Measurements from ENCODE around the gene ZNF154. TPM values are rescaled to one million over a fixed set of nuclear protein-coding genes. Genes with fewer than 3 reads are reported as not detected.
A peak's percentile ranks its signal among the peaks of the same experiment; 100 is the strongest.

Gene ZNF154
- total RNA-seq (2014; rRNA removed; shearing (Covaris generic)) (2.0 and 2.2 TPM in 2 replicates), polyA plus RNA-seq (2016; fragmentation: Nextera tagmentation; extraction: Ambion mirVana) (2.0 and 2.6 TPM in 2 replicates)

- H3K27ac ChIP-seq, result peak within 1 kb of the TSS; percentile 55
- no peaks in the 10 kb centered on the region for H3K9me2 ChIP-seq (ENCODE audit: insufficient read depth)
- H3K27me3 ChIP-seq (replicated peaks; ENCODE audit: insufficient read depth), result no peaks in the 10 kb centered on the region
- peaks cover 46% of the 10 kb centered on the region for H3K79me2 ChIP-seq (ENCODE audit: insufficient read depth)
- in situ Hi-C loops (cut with MboI), result no loop called here
- WGBS, 2 experiments (ENCODE audit: low coverage in 1 of 2, low lambda C conversion rate in 2 of 2, missing lambda C conversion rate in 2 of 2), result 3 to 4% methylated on average over 53 of the region's 53 CpGs
- DNase-seq, result peak; percentile 88
- H4K20me1 ChIP-seq (ENCODE audit: insufficient read depth), result no peaks in the 10 kb centered on the region
- peaks cover 8% of the 10 kb centered on the region; the same call in 1 of the 2 replicates for H3F3A ChIP-seq (ENCODE audit: insufficient read depth)
- H3K36me3 ChIP-seq (ENCODE audit: low read depth), result no peaks in the 10 kb centered on the region
- H2AFZ ChIP-seq, result peak within 1 kb of the TSS; percentile 92
- TF ChIP-seq EZH2 (IDR thresholded peaks at IDR 0.05; ENCODE audit: insufficient read depth, poor library complexity, severe bottlenecking) (no peak), EZH2phosphoT487 (IDR thresholded peaks at IDR 0.05; ENCODE audit: insufficient read depth, low read depth) (no peak)
- peaks cover 10% of the 10 kb centered on the region; the same call in 1 of the 2 replicates for H3K4me1 ChIP-seq (ENCODE audit: insufficient read depth)
- peak within 1 kb of the TSS; percentile 89 for H3K9ac ChIP-seq
- peak within 1 kb of the TSS; percentile 78 for H3K4me2 ChIP-seq (ENCODE audit: unreplicated experiment)
- H3K9me3 ChIP-seq (ENCODE audit: low read depth), result no peaks in the 10 kb centered on the region
- H3K4me3 ChIP-seq, result peak within 1 kb of the TSS; percentile 85
Observed at GRCh38 chr19:57708641-57709361, at the start of gene ZNF154. TSS of gene ZNF154 (minus strand) at chr19:57709204. CDS start at chr19:57708971, 233 bp downstream.

GRCh38 chr19:57757941-57758340, 48.9 kb upstream of the ZNF154 start:
- Histone ChIP-seq H2AFZ (no peak overlapping the region), H3K9me2 (ENCODE audit: insufficient read depth) (no peaks in the 10 kb centered on the region), H3K4me3 (no peak overlapping the region), H3K4me2 (ENCODE audit: unreplicated experiment) (no peak overlapping the region), H3K36me3 (ENCODE audit: low read depth) (peaks cover 41% of the 10 kb centered on the region), H3K9ac (no peak overlapping the region), H3K27me3 (replicated peaks; ENCODE audit: insufficient read depth) (no peaks in the 10 kb centered on the region), H4K20me1 (ENCODE audit: insufficient read depth) (no peaks in the 10 kb centered on the region), H3K4me1 (ENCODE audit: insufficient read depth) (no peaks in the 10 kb centered on the region), H3K9me3 (ENCODE audit: low read depth) (no peaks in the 10 kb centered on the region), H3K79me2 (ENCODE audit: insufficient read depth) (peaks cover 34% of the 10 kb centered on the region), H3K27ac (no peak overlapping the region), H3F3A (ENCODE audit: insufficient read depth) (no peaks in the 10 kb centered on the region)
- TF ChIP-seq EZH2phosphoT487 (IDR thresholded peaks at IDR 0.05; ENCODE audit: insufficient read depth, low read depth) (no peak), EZH2 (IDR thresholded peaks at IDR 0.05; ENCODE audit: insufficient read depth, poor library complexity, severe bottlenecking) (no peak)
- DNase-seq, result no peak
- 79 to 88% methylated on average over 2 of the region's 2 CpGs for WGBS, 2 experiments (ENCODE audit: low coverage in 1 of 2, low lambda C conversion rate in 2 of 2, missing lambda C conversion rate in 2 of 2)
- in situ Hi-C loops (cut with MboI), result no loop called here

GRCh38 chr19:57755031-57755430, 46.0 kb upstream of the ZNF154 start:
- Histone ChIP-seq H3K36me3 (ENCODE audit: low read depth) (peaks cover 57% of the 10 kb centered on the region), H3K27me3 (replicated peaks; ENCODE audit: insufficient read depth) (no peaks in the 10 kb centered on the region), H3K9me3 (ENCODE audit: low read depth) (no peaks in the 10 kb centered on the region), H3K4me3 (no peak overlapping the region), H3F3A (ENCODE audit: insufficient read depth) (no peaks in the 10 kb centered on the region), H3K9me2 (ENCODE audit: insufficient read depth) (no peaks in the 10 kb centered on the region), H3K79me2 (ENCODE audit: insufficient read depth) (peaks cover 62% of the 10 kb centered on the region), H3K4me2 (ENCODE audit: unreplicated experiment) (no peak overlapping the region), H3K9ac (no peak overlapping the region), H3K4me1 (ENCODE audit: insufficient read depth) (0 out of 2 replicates have a peak, but pooled peaks cover 6% of the 10 kb centered on the region), H2AFZ (no peak overlapping the region), H3K27ac (no peak overlapping the region), H4K20me1 (ENCODE audit: insufficient read depth) (peaks cover 4% of the 10 kb centered on the region; the same call in 1 of the 2 replicates)
- no peak for DNase-seq
- TF ChIP-seq EZH2 (IDR thresholded peaks at IDR 0.05; ENCODE audit: insufficient read depth, poor library complexity, severe bottlenecking), result no peak
- no peak for TF ChIP-seq EZH2phosphoT487 (IDR thresholded peaks at IDR 0.05; ENCODE audit: insufficient read depth, low read depth)
- in situ Hi-C loops (cut with MboI), result no loop called here
- 99% methylated on average over 4 of the region's 4 CpGs for WGBS, 2 experiments (ENCODE audit: low coverage in 1 of 2, low lambda C conversion rate in 2 of 2, missing lambda C conversion rate in 2 of 2)

DNA sequence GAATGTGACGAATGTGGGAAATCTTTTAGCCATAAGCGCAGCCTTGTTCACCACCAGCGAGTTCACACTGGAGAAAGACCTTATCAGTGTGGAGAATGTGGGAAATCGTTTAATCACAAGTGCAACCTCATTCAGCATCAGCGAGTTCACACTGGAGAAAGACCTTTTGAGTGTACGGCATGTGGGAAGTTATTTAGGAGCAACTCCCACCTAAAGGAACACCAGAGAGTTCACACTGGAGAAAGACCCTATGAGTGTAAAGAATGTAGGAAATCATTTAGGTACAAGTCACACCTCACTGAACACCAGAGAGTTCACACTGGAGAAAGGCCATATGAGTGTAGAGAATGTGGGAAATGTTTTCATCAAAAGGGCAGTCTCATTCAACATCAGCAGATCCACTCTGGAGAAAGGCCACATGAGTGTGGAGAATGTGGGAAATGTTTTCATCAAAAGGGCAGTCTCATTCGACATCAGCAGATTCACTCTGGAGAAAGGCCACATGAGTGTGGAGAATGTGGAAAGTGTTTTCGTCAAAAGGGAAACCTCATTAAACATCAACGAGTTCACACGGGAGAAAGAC, 45.2 kb upstream of the ZNF154 start:
- Histone ChIP-seq H3K4me2 (ENCODE audit: unreplicated experiment) (no peak overlapping the region), H3K9me3 (ENCODE audit: low read depth) (no peaks in the 10 kb centered on the region), H2AFZ (no peak overlapping the region), H3K9ac (no peak overlapping the region), H3K36me3 (ENCODE audit: low read depth) (peaks cover 60% of the 10 kb centered on the region), H3K4me1 (ENCODE audit: insufficient read depth) (0 out of 2 replicates have a peak, but pooled peaks cover 6% of the 10 kb centered on the region), H4K20me1 (ENCODE audit: insufficient read depth) (peaks cover 9% of the 10 kb centered on the region; the same call in 1 of the 2 replicates), H3K4me3 (no peak overlapping the region), H3K79me2 (ENCODE audit: insufficient read depth) (peaks cover 70% of the 10 kb centered on the region), H3K27me3 (replicated peaks; ENCODE audit: insufficient read depth) (no peaks in the 10 kb centered on the region), H3F3A (ENCODE audit: insufficient read depth) (no peaks in the 10 kb centered on the region), H3K27ac (no peak overlapping the region), H3K9me2 (ENCODE audit: insufficient read depth) (no peaks in the 10 kb centered on the region)
- in situ Hi-C loops (cut with MboI), result no loop called here
- WGBS, 2 experiments (ENCODE audit: low coverage in 1 of 2, low lambda C conversion rate in 2 of 2, missing lambda C conversion rate in 2 of 2), result 94 to 97% methylated on average over 10 of the region's 10 CpGs
- no peak for DNase-seq
- no peak for TF ChIP-seq EZH2 (IDR thresholded peaks at IDR 0.05; ENCODE audit: insufficient read depth, poor library complexity, severe bottlenecking)
- TF ChIP-seq EZH2phosphoT487 (IDR thresholded peaks at IDR 0.05; ENCODE audit: insufficient read depth, low read depth), result no peak

Data from GM23248 (cell line).